ENCODE measurements around the gene AP2S1. TPM values are rescaled to one million over a fixed set of nuclear protein-coding genes. Genes with fewer than 3 reads are reported as not detected.

AP2S1 gene
- total and polyA plus RNA-seq, 2 of the 8 experiments (the other 6 are each of a cell fraction or from before 2014, with no cell fraction given), result 195 to 211 TPM

- H3K79me1 ChIP-seq (ENCODE audit: low read depth, low read length), result peaks cover 4% of the 10 kb centered on the region; the same call in 1 of the 2 replicates
- POLR2A ChIA-PET (ENCODE audit: partially characterized antibody), result interaction anchor here (0.8 to 6.1 kb wide), 14 partner anchors 10 to 153 kb away, joined by 3 to 102 read pairs (median 4); partner anchors contain the start of genes AP2S1 and SLC1A5
- peak overlapping the region; percentile 89 for H4K5ac ChIP-seq (ENCODE audit: insufficient read length, low read depth, low read length)
- H2BK15ac ChIP-seq (ENCODE audit: low read length), result 0 out of 2 replicates have a peak overlapping the region, but pooled peaks have one; percentile 72
- peaks cover 22% of the 10 kb centered on the region for H3K23me2 ChIP-seq (ENCODE audit: low read depth, low read length)
- no peak overlapping the region for H3K23ac ChIP-seq (ENCODE audit: insufficient read length)
- H3K4me3 ChIP-seq (ENCODE audit: extremely low read depth in 1 of 4, insufficient read depth in 2 of 4, low read depth in 3 of 4, low read length in 4 of 4), result peak overlapping the region; percentile 74 to 88 (median 84)
- H2BK12ac ChIP-seq (ENCODE audit: low read depth, low read length), result peak overlapping the region; percentile 68; the same call in 1 of the 2 replicates
- H3K9me3 ChIP-seq (ENCODE audit: insufficient read depth in 2 of 2, low read depth in 1 of 2, low read length in 1 of 2), result no peaks in the 10 kb centered on the region
- no peaks in the 10 kb centered on the region for H3K36me3 ChIP-seq (ENCODE audit: control insufficient read depth in 2 of 4, insufficient read depth in 4 of 4, low read length in 3 of 4)
- CTCF ChIA-PET (ENCODE audit: partially characterized antibody), result interaction anchor here (0.6 to 1.6 kb wide), 4 partner anchors 104 to 176 kb away, joined by 3 to 5 read pairs (median 4); no protein-coding TSS in a partner anchor
- no peak overlapping the region; the same call in 1 of the 2 replicates for H2AK5ac ChIP-seq (ENCODE audit: low read depth, low read length)
- peak overlapping the region; percentile 98 for H4K8ac ChIP-seq (ENCODE audit: extremely low read depth, insufficient read depth, low read length)
- peak overlapping the region; percentile 66 for H3K4ac ChIP-seq (replicated peaks; ENCODE audit: insufficient read length, low read depth, low read length)
- H3K18ac ChIP-seq (ENCODE audit: extremely low read depth, low read length), result peak overlapping the region; percentile 98
- peaks cover 4 to 16% (median 8%) of the 10 kb centered on the region in 4 experiments for H3K4me1 ChIP-seq (replicated peaks in 1 of 4; ENCODE audit: control insufficient read depth in 3 of 4, insufficient read depth in 4 of 4, low read length in 3 of 4)
- peaks cover 29 to 44% of the 10 kb centered on the region in 2 experiments for H3K79me2 ChIP-seq (ENCODE audit: control insufficient read depth in 1 of 2, insufficient read depth in 2 of 2, low read length in 2 of 2)
- H3K27me3 ChIP-seq (replicated peaks in 1 of 4; ENCODE audit: control insufficient read depth in 3 of 4, extremely low read depth in 1 of 4, insufficient read depth in 3 of 4, low read length in 3 of 4), result peaks cover 0 to 1% (median under 1%) of the 10 kb centered on the region in 4 experiments; a peak in 1 of 7 replicates
- no peak overlapping the region for H2BK20ac ChIP-seq (ENCODE audit: low read length)
- peak overlapping the region; percentile 94 for H4K91ac ChIP-seq (replicated peaks; ENCODE audit: insufficient read length, low read length)
- no peak overlapping the region for H2AFZ ChIP-seq (ENCODE audit: low read length)
- peak; percentile 63 for FAIRE-seq
- peak overlapping the region; percentile 95 for H3K27ac ChIP-seq (ENCODE audit: low read depth, low read length)
- peak overlapping the region; percentile 96 for H2BK5ac ChIP-seq (ENCODE audit: low read depth, low read length)
- H3K14ac ChIP-seq (ENCODE audit: insufficient read length), result no peak overlapping the region
- peaks cover 13 to 17% of the 10 kb centered on the region in 2 experiments for H4K20me1 ChIP-seq (replicated peaks in 1 of 2; ENCODE audit: control insufficient read depth in 1 of 2, insufficient read depth in 2 of 2, low read length in 2 of 2)
- 2% methylated on average over 55 of the region's 89 CpGs; no CpG with 5 or more reads in 1 of the 2 experiments for WGBS, 2 experiments (ENCODE audit: extremely low coverage in 1 of 2, insufficient coverage in 1 of 2, insufficient read length in 1 of 2, insufficient replicate concordance in 2 of 2, low coverage in 1 of 2, low lambda C conversion rate in 2 of 2, missing lambda C conversion rate in 1 of 2)
- H2BK120ac ChIP-seq (replicated peaks; ENCODE audit: low read depth, low read length), result no peak overlapping the region
- peak; percentile 95 for DNase-seq (ENCODE audit: low read depth in 1 of 2, low spot score in 2 of 2)
- peak overlapping the region; percentile 92 to 99 for H3K4me2 ChIP-seq (ENCODE audit: insufficient read depth in 1 of 2, low read depth in 2 of 2, low read length in 2 of 2)
- H3K56ac ChIP-seq (replicated peaks; ENCODE audit: insufficient read length, low read depth, low read length), result peak overlapping the region; percentile 89
- H3K9ac ChIP-seq (replicated peaks in 1 of 4; ENCODE audit: extremely low read depth in 1 of 4, low read depth in 3 of 4, low read length in 3 of 4), result peak overlapping the region; percentile 63 to 99 (median 96)
Measured at GRCh38 chr19:46860125-46860845, 9.6 kb upstream of the AP2S1 start.

Data from H1 (cell line).